Measurements from ENCODE around the gene RBM18. TPM values are rescaled to one million over a fixed set of nuclear protein-coding genes. Genes with fewer than 3 reads are reported as not detected.

RBM18 gene
- total RNA-seq, 1 experiment from 2014 or later: 5.6 TPM

- Histone ChIP-seq H3K4me3 (ENCODE audit: insufficient read depth, low read depth, low read length) (no peak overlapping the region), H3K36me3 (replicated peaks; ENCODE audit: control insufficient read depth, insufficient read depth, low read length) (peaks cover 4% of the 10 kb centered on the region), H3K27me3 (ENCODE audit: control insufficient read depth, insufficient read depth, low read length) (no peaks in the 10 kb centered on the region)
- no peak for DNase-seq
Observed at GRCh38 chr9:122274055-122274454, 9.4 kb upstream of the RBM18 start.

- Histone ChIP-seq H3K36me3 (replicated peaks; ENCODE audit: control insufficient read depth, insufficient read depth, low read length) (peaks cover 4% of the 10 kb centered on the region), H3K27me3 (ENCODE audit: control insufficient read depth, insufficient read depth, low read length) (no peaks in the 10 kb centered on the region), H3K4me3 (ENCODE audit: insufficient read depth, low read depth, low read length) (no peak overlapping the region)
- no peak for DNase-seq
Observed at GRCh38 chr9:122268041-122268814, 3.6 kb upstream of the RBM18 start.

GRCh38 chr9:122265149-122265915, 692 bp upstream of the RBM18 start:
- Histone ChIP-seq H3K36me3 (replicated peaks; ENCODE audit: control insufficient read depth, insufficient read depth, low read length) (no peaks in the 10 kb centered on the region; the same call in 1 of the 2 replicates), H3K27me3 (ENCODE audit: control insufficient read depth, insufficient read depth, low read length) (no peaks in the 10 kb centered on the region), H3K4me3 (ENCODE audit: insufficient read depth, low read depth, low read length) (peak overlapping the region; percentile 83)
- peak; percentile 60 for DNase-seq

- Histone ChIP-seq H3K4me3 (ENCODE audit: insufficient read depth, low read depth, low read length) (peak overlapping the region; percentile 83), H3K27me3 (ENCODE audit: control insufficient read depth, insufficient read depth, low read length) (no peaks in the 10 kb centered on the region), H3K36me3 (replicated peaks; ENCODE audit: control insufficient read depth, insufficient read depth, low read length) (no peaks in the 10 kb centered on the region; the same call in none of the 2 replicates)
- no peak for DNase-seq
Observed at GRCh38 chr9:122263699-122264349, 816 bp downstream of the RBM18 start.

- H3K27me3 ChIP-seq (ENCODE audit: control insufficient read depth, insufficient read depth, low read length): no peaks in the 10 kb centered on the region
Observed at GRCh38 chr9:122262073-122262472, 2.6 kb downstream of the RBM18 start.

GRCh38 chr9:122261469-122261881, 3.2 kb downstream of the RBM18 start:
- DNase-seq: no peak
- Histone ChIP-seq H3K27me3 (ENCODE audit: control insufficient read depth, insufficient read depth, low read length) (no peaks in the 10 kb centered on the region), H3K4me3 (ENCODE audit: insufficient read depth, low read depth, low read length) (no peak overlapping the region), H3K36me3 (replicated peaks; ENCODE audit: control insufficient read depth, insufficient read depth, low read length) (no peaks in the 10 kb centered on the region; the same call in none of the 2 replicates)

More at GRCh38 chr9:122262073-122262472, 2.6 kb downstream of the RBM18 start:
- DNase-seq: no peak
- H3K36me3 ChIP-seq (replicated peaks; ENCODE audit: control insufficient read depth, insufficient read depth, low read length): no peaks in the 10 kb centered on the region; the same call in none of the 2 replicates
- H3K4me3 ChIP-seq (ENCODE audit: insufficient read depth, low read depth, low read length): no peak overlapping the region

GRCh38 chr9:122258886-122259415, 5.7 kb downstream of the RBM18 start:
- DNase-seq: no peak
- no peak overlapping the region for H3K4me3 ChIP-seq (ENCODE audit: insufficient read depth, low read depth, low read length)
- H3K36me3 ChIP-seq (replicated peaks; ENCODE audit: control insufficient read depth, insufficient read depth, low read length): no peaks in the 10 kb centered on the region; the same call in none of the 2 replicates
- H3K27me3 ChIP-seq (ENCODE audit: control insufficient read depth, insufficient read depth, low read length): no peaks in the 10 kb centered on the region

GRCh38 chr9:122256206-122256605, 8.4 kb downstream of the RBM18 start:
- DNase-seq: no peak
- Histone ChIP-seq H3K36me3 (replicated peaks; ENCODE audit: control insufficient read depth, insufficient read depth, low read length) (peaks cover 3% of the 10 kb centered on the region), H3K27me3 (ENCODE audit: control insufficient read depth, insufficient read depth, low read length) (no peaks in the 10 kb centered on the region)

GRCh38 chr9:122254761-122255160, 9.9 kb downstream of the RBM18 start:
- H3K4me3 ChIP-seq (ENCODE audit: insufficient read depth, low read depth, low read length): no peak overlapping the region
- peaks cover 3% of the 10 kb centered on the region for H3K36me3 ChIP-seq (replicated peaks; ENCODE audit: control insufficient read depth, insufficient read depth, low read length)
- no peaks in the 10 kb centered on the region for H3K27me3 ChIP-seq (ENCODE audit: control insufficient read depth, insufficient read depth, low read length)
- DNase-seq: no peak

More at GRCh38 chr9:122256206-122256605, 8.4 kb downstream of the RBM18 start:
- no peak overlapping the region for H3K4me3 ChIP-seq (ENCODE audit: insufficient read depth, low read depth, low read length)

GRCh38 chr9:122252796-122253195, 11.8 kb downstream of the RBM18 start:
- Histone ChIP-seq H3K36me3 (replicated peaks; ENCODE audit: control insufficient read depth, insufficient read depth, low read length) (peaks cover 5% of the 10 kb centered on the region), H3K27me3 (ENCODE audit: control insufficient read depth, insufficient read depth, low read length) (no peaks in the 10 kb centered on the region), H3K4me3 (ENCODE audit: insufficient read depth, low read depth, low read length) (no peak overlapping the region)
- peak; percentile 26 for DNase-seq

- Histone ChIP-seq H3K27me3 (ENCODE audit: control insufficient read depth, insufficient read depth, low read length) (no peaks in the 10 kb centered on the region), H3K36me3 (replicated peaks; ENCODE audit: control insufficient read depth, insufficient read depth, low read length) (peaks cover 8% of the 10 kb centered on the region), H3K4me3 (ENCODE audit: insufficient read depth, low read depth, low read length) (no peak overlapping the region)
- no peak for DNase-seq
Observed at GRCh38 chr9:122251351-122251750, 13.3 kb downstream of the RBM18 start.

GRCh38 chr9:122248448-122248865, 16.2 kb downstream of the RBM18 start:
- Histone ChIP-seq H3K27me3 (ENCODE audit: control insufficient read depth, insufficient read depth, low read length) (no peaks in the 10 kb centered on the region), H3K36me3 (replicated peaks; ENCODE audit: control insufficient read depth, insufficient read depth, low read length) (peaks cover 12% of the 10 kb centered on the region), H3K4me3 (ENCODE audit: insufficient read depth, low read depth, low read length) (no peak overlapping the region)
- DNase-seq: no peak

GRCh38 chr9:122246666-122247065, 18.0 kb downstream of the RBM18 start:
- Histone ChIP-seq H3K4me3 (ENCODE audit: insufficient read depth, low read depth, low read length) (no peak overlapping the region), H3K27me3 (ENCODE audit: control insufficient read depth, insufficient read depth, low read length) (no peaks in the 10 kb centered on the region), H3K36me3 (replicated peaks; ENCODE audit: control insufficient read depth, insufficient read depth, low read length) (peaks cover 12% of the 10 kb centered on the region)
- DNase-seq: no peak

- H3K36me3 ChIP-seq (replicated peaks; ENCODE audit: control insufficient read depth, insufficient read depth, low read length): peaks cover 14% of the 10 kb centered on the region
- H3K4me3 ChIP-seq (ENCODE audit: insufficient read depth, low read depth, low read length): no peak overlapping the region
- DNase-seq: no peak
- no peaks in the 10 kb centered on the region for H3K27me3 ChIP-seq (ENCODE audit: control insufficient read depth, insufficient read depth, low read length)
Observed at GRCh38 chr9:122244349-122244748, 20.3 kb downstream of the RBM18 start.

Data from H7 (cell line).